GM18505 (cell line): Measurements from ENCODE around the gene ZNHIT1.
"Not testable (repeated sequence)": the region's sequence is repeated elsewhere in the genome, so short reads cannot be mapped to it uniquely, and the experiment has no call there.

Experiments
- ATAC-seq: cut with Tn5 transposase; IDR thresholded peaks from one replicate; pipeline ENCODE4 v1.9.1; 2021; ENCODE audit not compliant: unreplicated experiment
- POLR2A ChIP-seq: IDR thresholded peaks from 4 replicates; pipeline ENCODE4 v1.6.1; 2011; ENCODE audit warnings: borderline replicate concordance; ENCODE audit not compliant: insufficient read depth, insufficient read length; ENCODE audit errors: extremely low read depth

Gene ZNHIT1

DNA sequence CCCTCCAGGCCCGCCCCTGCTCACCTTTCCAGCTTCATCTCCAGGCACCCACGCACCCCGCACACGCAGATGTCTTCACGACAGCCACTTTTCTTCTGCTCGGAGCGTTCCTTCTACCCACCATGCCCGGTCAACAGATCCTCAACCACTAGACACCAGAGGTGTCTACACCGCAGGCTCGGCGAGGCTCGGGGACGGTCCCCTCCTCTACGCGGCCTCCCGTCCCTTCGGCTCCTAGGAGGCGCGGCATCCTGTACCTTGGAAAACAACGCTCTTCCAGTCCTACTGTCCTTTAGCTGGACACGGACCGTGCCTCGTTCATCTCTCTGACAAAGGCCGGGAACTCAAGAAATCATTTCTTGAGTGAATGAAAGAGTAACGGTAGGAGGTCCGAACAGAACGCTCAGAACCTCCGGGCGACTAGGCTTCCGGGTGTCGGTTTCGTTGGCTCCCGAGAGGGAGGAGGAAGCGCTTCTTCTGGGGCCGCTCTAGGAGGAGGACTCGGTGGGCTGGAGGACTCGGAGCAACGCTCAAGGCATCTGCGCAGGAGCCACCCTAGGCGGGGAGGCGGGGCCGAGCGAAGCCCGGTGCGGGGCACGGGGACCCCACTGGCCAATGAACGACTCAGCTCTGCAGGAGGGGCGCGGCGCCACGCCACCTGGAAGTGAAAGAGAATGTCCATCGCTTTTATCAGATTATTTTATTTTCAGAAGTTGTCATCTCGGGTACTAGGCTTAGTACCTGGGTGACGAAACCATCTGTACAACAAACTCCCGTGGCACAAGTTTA is 34.1 kb downstream of the ZNHIT1 start:
- TF ChIP-seq POLR2A = peak; percentile 85
- peak; percentile 96 for ATAC-seq

DNA sequence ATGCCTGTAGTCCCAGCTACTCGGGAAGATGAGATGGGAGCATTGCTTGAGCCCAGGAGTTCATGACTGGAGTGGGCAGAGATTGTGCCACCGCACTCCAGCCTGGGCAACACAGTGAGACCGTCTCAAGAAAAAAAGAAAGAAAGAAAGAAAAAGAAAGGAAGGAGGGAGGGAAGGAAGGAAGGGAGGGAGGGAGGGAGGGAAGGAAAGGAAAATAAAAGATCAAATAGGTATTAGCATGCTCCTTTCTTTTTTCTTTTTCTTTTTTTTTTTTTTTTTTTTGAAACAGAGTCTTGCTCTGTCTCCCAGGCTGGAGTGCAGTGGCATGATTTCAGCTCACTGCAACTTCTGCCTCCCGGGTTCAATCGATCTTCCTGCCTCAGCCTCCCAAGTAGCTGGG is 35.2 kb downstream of the ZNHIT1 start:
- not testable (repeated sequence) for ATAC-seq

DNA sequence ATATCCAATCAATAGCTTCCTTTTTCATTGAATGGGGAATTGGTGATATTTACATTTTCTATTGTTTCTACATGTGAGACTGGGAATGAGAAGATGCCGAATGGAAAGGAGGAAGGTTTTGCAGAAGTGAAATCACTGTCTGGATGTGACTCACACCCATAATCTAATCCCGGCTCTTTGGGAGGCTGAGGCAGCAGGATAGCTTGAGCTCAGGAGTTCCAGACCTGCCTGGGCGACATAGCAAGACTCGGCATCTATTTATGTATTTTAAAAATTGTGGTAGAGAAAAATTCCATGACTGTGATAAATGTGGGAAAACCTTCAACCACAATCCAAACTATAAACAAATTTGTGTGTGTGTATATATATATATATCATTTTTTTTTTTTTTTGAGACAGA is 37.8 kb downstream of the ZNHIT1 start:
- TF ChIP-seq POLR2A = no peak
- ATAC-seq = no peak

GRCh38 chr7:101258243-101258731 is 40.3 kb downstream of the ZNHIT1 start:
- TF ChIP-seq POLR2A = no peak
- no peak for ATAC-seq

DNA sequence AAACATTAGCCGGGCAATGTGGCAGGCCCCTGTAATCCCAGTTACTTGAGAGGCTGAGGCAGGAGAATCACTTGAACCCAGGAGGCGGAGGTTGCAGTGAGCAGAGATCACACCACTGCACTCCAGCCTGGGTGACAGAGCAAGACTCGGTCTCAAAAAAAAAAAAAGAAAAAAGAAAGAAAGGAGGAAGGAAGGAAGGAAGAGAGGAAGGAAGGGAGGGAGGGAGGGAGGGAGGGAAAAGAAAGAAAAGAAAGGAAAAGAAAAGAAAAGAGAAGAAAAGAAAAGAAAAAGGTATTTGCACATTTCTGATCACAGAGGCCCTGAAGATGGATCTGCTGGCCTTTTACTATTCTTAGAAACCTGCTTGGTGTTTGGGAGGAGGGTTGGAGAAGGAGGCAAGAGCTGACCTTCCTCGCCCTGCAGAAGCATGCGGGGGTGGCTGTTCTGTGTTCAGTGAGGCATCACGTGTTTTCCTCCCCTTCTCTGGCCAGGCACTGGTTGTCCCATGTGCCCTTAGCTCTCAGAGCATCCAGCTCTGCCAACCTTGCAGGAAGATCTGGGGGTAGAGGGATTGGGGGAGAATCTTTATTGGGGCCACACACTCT is 46.2 kb downstream of the ZNHIT1 start:
- not testable (repeated sequence) for ATAC-seq

GRCh38 chr7:101265622-101266516 is 47.9 kb downstream of the ZNHIT1 start:
- ATAC-seq = no peak
- TF ChIP-seq POLR2A = no peak

DNA sequence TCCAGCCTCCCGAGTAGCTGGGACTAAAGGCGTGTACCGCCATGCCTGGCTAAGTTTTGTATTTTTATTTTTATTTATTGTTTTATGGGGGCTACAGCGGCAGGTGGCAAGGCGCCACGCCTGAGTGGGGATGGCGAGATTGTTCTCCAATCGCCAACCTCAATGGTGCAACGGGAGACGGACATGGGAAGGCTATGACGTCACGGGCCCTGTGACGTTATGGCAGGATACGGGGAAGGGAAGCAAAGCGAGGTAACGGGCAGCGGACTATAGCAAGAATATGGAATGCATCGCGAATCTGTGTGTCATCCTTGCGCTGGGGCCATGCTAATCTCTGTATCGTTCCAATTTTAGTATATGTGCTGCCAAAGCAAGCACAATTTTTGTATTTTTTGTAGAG is 51.7 kb downstream of the ZNHIT1 start:
- TF ChIP-seq POLR2A = no peak
- ATAC-seq = no peak

GRCh38 chr7:101271021-101271420 is 53.1 kb downstream of the ZNHIT1 start:
- no peak for TF ChIP-seq POLR2A
- no peak for ATAC-seq

DNA sequence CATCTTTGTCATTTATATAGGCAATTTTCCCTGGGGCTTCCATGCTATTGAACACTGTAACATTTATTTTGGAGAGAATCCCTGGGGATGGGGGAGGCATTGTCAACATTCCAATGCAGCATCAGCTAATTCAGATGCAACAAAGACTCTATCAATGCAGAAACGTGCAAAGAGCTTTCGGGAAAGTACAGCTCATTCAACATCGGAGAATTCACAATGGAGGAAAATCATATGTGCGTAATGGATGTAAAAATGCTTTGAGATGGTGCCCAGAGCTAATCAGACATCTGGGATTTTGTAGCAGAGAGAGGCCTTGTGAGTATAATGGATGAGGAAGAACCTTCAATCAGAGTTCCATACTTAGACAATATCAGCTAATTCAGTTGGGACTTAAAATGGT is 55.2 kb downstream of the ZNHIT1 start:
- no peak for TF ChIP-seq POLR2A
- no peak for ATAC-seq
